Epithelial cell of prostate (primary cell): ENCODE measurements around the gene IL6R.
A peak's percentile ranks its signal among the peaks of the same experiment; 100 is the strongest.
"Not testable (repeated sequence)": the region's sequence is repeated elsewhere in the genome, so short reads cannot be mapped to it uniquely, and the experiment has no call there.

Source experiments
- DNase-seq: peaks from one replicate; pipeline ENCODE4 v3.0.0-alpha.2; 2011; ENCODE audit warnings: low read depth, low spot score
- H3K27ac ChIP-seq: fragments of 450-650 bp; 2 replicates; pipeline ENCODE4 v1.5.1; 2017; ENCODE audit warnings: mild to moderate bottlenecking

Gene IL6R

DNA sequence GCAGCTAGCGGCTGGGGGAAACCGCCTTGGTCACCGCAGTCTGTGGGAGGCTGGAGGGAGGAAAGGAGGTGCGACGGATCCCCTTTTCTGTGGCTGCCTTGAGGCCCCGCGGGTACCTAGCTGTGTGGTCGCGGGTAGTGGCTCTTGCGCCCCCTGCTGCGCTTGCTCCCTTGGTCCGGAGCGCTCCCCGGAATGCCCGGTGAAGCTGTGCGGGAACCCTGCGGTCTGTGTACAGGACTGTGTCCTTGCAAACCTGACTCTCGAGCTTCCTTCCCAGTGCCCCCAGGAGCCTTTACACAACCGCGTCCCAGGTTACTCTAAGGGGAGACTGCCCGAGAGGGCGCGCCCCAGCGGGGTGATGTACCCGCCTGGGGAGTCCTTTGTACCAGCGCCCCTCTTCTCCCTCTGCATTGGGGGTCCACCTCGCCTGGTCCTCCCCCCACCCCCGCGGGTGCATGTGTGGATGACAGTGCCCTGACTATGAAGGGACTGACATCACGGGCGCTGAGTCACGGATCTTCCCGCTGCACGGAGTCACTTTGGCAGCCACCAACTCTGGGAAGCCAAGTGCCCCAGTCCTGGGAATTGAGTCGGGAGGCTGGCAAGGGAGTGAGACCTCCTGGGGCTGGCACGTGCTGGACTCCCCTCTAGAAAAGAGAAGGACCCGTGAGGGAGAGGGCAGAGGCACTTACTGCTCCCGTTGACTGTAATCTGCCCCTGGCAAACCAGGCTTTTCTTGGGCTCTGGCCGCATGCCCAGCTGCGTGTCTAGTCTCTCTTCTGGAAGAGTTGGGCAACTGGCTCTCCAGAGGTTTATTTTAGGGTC lies 816 bp downstream of the IL6R start:
- no peak for DNase-seq
- H3K27ac ChIP-seq: peak overlapping the region; percentile 88

DNA sequence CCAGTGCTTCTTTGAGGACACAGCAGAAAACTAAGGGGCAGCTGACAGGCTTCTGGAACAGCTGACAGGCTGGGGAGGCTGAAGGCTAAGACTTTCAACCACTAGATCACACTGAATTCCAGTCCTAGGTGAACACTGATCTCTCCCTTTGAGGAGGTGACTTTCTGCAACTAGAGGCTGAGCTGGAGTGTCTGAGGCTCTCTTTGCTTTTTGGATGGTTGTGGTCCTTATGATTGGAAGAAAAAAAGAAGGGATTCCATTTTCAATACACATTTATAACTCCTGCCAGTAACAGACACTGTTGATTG lies 1.4 kb downstream of the IL6R start:
- no peak for DNase-seq
- H3K27ac ChIP-seq: peak overlapping the region; percentile 88

DNA sequence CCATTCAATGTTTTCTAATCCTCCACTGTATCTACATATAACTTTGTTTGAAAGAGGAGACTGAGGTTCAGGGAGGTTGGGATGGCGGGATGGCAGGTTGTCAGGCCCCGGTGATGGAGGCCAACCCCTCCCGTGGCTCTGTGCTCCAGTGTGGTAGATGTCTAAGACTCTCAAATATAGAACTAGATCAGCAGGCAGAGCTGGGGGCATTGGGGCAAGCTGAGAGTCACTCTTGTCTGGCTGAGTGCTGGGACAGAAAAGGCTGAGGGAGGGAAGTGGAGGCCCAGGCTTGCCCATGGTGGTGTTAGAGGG lies 1.7 kb downstream of the IL6R start:
- no peak for DNase-seq
- peak overlapping the region; percentile 88 for H3K27ac ChIP-seq

- H3K27ac ChIP-seq: peak overlapping the region; percentile 88
- no peak for DNase-seq
Observed at GRCh38 chr1:154407198-154408091, 2.3 kb downstream of the IL6R start.

DNA sequence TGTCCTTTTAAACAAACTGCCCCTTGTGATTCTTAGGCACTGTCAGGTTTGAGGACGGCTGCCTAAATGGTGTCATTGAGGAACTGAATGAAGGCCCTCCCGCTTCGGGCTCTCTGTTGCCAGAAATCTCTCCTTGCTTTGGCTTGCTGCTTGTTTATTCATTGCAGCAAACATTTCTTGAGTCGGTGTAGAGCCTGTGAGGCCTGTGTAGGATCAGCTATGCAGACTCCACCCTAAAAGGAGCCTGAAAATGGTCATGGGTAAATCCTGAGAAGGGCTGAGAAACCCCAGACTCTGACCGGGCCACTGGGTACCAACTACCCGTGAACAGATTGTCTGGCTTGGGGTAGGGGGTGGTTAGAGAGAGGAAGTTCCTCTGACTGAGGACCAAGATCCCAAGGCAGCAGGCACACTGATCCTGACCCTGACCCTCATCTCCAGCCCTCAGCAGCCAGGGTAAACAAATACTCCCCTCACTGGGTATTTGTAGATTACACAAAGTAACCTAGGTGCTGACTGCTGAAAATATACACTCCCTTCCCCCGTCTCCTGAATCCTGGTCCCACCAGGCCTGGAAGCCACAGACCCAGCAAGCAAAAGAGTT lies 3.1 kb downstream of the IL6R start:
- DNase-seq: no peak
- H3K27ac ChIP-seq: peak overlapping the region; percentile 88

DNA sequence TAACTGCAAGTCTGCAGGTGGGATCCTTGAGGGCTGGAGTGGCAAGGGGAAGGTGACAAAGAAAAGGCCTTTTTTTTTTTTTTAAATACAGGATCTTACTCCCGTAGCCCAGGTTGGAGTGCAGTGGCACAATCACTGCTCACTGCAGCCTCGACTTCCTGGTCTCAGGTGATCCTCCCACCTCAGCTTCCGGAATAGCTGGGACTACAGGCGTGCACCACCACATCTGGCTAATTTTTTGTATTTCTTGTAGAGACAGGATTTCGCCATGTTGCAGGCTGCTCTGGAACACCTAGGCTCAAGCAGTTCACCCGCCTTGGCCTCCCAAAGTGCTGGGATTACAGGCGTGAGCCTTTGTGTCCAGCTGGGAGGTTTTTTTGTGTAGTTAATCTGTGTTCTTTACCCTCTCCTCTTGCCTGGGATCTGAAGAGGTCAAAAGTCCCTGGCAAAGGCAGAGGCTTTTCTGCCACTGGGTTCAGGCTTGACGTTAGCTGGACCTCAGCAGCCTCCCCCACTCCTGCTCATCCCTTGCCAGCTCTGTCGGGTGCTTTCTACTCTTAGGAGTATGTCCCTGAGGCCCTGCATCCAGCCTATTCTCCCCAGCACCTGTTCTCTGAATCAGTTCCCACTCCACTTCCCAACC lies 5.2 kb downstream of the IL6R start:
- no peak for DNase-seq

GRCh38 chr1:154411525-154411924 lies 6.4 kb downstream of the IL6R start:
- DNase-seq: no peak
- H3K27ac ChIP-seq: no peak overlapping the region

More for the DNA sequence above, 5.2 kb downstream of the IL6R start:
- H3K27ac ChIP-seq: no peak overlapping the region

GRCh38 chr1:154413177-154413783 lies 8.1 kb downstream of the IL6R start:
- no peak for DNase-seq
- H3K27ac ChIP-seq: no peak overlapping the region

- DNase-seq: no peak
- no peak overlapping the region for H3K27ac ChIP-seq
Observed at GRCh38 chr1:154414606-154415005, 9.5 kb downstream of the IL6R start.

- peak overlapping the region; percentile 94 for H3K27ac ChIP-seq
- no peak for DNase-seq
Observed at GRCh38 chr1:154416471-154417337, 11.6 kb downstream of the IL6R start.

DNA sequence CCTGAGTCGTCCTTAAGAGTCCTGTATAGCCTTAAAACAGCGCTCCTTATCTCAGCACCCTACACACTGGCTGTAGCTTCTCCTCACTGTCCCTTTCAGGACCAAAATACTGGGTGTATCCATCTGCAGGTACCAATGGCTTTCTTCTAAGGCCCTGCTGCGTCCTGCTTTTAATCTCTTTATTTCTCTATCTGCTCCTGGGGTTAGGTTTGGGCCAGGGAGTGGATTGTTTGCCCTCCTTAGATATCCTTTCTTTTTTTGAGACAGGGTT lies 12.1 kb downstream of the IL6R start:
- no peak for DNase-seq
- H3K27ac ChIP-seq: peak overlapping the region; percentile 94

- H3K27ac ChIP-seq: peak overlapping the region; percentile 94
- DNase-seq: peak; percentile 99
Observed at GRCh38 chr1:154418062-154418921, 13.1 kb downstream of the IL6R start.

GRCh38 chr1:154418923-154419619 lies 13.9 kb downstream of the IL6R start:
- DNase-seq: no peak
- peak overlapping the region; percentile 94 for H3K27ac ChIP-seq

DNA sequence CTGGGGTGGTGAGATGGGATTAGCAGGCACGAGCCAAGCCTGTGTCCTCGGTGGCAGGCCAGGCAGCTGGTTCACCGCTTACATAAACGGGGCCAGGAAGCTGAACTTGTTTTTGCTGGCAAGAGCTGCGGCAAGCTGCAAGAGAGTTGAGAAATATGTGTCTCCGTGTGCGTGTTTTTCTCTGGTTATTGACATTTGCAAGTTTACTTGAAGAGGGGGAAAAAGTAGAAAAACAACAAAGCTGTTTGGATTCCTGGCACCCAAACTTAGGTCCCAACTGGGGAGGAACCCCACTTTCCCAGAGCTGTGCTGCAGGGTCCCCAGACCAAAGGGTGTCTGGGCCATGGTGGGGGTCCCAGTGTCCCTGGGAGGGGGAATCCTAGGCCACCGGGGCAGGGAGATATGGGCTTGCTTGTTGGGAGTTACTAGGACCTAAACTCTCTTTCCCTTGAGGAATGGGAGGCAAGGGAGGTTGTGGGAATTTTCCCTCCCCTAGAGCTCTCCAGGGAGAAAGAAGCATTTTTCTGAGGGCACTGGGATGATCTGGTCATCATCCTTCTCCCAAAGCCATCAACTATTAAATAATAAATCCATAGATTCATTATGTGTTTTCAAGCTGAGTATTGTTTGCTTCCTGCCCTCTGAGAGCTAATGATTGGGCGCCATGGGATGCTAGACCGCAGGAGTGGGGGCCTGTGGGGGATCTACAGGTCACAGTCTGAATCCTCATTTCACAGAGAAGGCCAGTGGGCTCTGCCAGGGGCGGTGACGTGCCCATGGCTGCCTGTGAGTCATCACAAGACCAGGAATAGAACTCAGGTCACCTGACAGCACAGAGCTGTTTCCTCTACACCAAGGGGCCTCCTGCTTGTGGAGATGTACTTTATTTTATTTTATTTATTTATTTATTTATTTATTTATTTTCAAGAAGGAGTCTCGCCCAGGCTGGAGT lies 14.8 kb downstream of the IL6R start:
- peak overlapping the region; percentile 94 for H3K27ac ChIP-seq
- DNase-seq: peak; percentile 65

GRCh38 chr1:154420961-154421924 lies 16.1 kb downstream of the IL6R start:
- H3K27ac ChIP-seq: peak overlapping the region; percentile 94
- no peak for DNase-seq

- not testable (repeated sequence) for DNase-seq
- H3K27ac ChIP-seq: peak overlapping the region; percentile 94
Observed at GRCh38 chr1:154422049-154422448, 16.9 kb downstream of the IL6R start.
